Measurements from ENCODE around the gene KCTD21. TPM values are rescaled to one million over a fixed set of nuclear protein-coding genes. Genes with fewer than 3 reads are reported as not detected.
A peak's percentile ranks its signal among the peaks of the same experiment; 100 is the strongest.

KCTD21 gene
- total RNA-seq, 1 donor from 2014 or later: 8.5 TPM

DNA sequence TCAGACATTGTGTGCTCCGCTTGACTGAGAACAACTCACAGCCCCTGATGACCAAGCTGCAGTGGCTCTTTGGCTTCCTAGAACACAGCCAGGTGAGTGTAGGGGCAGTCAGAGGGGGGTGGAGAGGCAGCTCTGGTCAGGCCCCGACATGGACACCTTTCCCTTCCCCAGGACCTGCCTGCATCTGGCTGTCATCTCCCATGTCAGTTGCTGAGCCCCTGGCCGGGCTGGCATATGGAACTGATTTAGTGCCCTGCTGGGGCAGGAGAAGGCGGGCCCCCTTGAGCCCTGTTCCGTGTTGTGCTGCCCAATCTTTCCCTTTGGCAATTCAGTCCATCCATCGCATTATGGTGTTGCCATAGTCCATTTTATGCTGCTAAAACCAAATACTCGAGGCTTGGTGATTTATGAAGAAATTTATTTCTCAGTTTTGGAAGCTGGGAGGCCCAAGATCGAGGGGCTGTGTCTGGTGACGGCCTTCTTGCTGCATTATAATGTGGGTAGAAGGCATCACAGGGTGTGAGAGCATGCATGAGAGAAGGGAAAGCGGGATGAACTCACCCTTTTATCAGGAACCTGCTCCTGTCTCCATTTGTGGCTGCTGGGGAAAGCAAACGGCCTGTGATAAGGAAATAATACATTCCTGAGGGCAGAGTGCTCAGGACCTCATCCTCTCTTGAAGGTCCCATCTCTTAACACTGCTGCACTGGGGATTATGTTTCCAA lies 19.3 kb upstream of the KCTD21 start:
- intact Hi-C loops (cut with micrococcal nuclease): no loop called here
- DNase-seq (no peak), ATAC-seq (no peak)

- ATAC-seq: no peak
- intact Hi-C loops (cut with micrococcal nuclease): no loop called here
- DNase-seq: no peak
Observed at GRCh38 chr11:78205691-78206090, 17.3 kb upstream of the KCTD21 start.

- intact Hi-C loops (cut with micrococcal nuclease): no loop called here
- no peak for DNase-seq
- no peak for ATAC-seq
Observed at GRCh38 chr11:78205256-78205655, 16.8 kb upstream of the KCTD21 start.

- intact Hi-C loops (cut with micrococcal nuclease): no loop called here
- no peak for DNase-seq
- ATAC-seq: no peak
Observed at GRCh38 chr11:78203184-78203583, 14.8 kb upstream of the KCTD21 start.

DNA sequence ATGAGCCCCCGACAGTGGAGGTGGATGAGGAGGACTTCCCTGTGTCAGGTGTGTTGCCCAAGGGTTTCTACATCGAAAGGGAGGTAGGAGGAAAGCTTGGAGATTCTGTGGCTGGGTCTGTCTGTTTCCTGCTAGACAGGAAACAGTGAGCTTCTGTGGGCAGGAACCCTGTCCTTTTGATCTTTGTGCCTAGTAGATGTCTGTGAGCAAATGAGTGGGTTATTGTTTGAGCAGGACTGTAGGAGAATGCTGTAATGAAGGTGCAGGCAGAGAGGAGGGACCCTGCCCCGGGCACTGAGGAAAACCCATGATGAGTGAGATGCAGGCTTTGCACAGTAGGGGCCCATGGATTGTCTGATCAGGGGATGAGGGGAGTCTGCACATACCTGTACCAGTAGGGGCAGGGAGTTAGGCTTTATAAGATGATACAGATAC lies 14.3 kb upstream of the KCTD21 start:
- intact Hi-C loops (cut with micrococcal nuclease): no loop called here
- no peak for ATAC-seq
- no peak for DNase-seq

GRCh38 chr11:78201096-78201818 lies 12.8 kb upstream of the KCTD21 start:
- intact Hi-C loops (cut with micrococcal nuclease): no loop called here
- DNase-seq (no peak), ATAC-seq (peak; percentile 80)

GRCh38 chr11:78200553-78200952 lies 12.1 kb upstream of the KCTD21 start:
- intact Hi-C loops (cut with micrococcal nuclease): no loop called here
- no peak for DNase-seq
- peak; percentile 11 for ATAC-seq

DNA sequence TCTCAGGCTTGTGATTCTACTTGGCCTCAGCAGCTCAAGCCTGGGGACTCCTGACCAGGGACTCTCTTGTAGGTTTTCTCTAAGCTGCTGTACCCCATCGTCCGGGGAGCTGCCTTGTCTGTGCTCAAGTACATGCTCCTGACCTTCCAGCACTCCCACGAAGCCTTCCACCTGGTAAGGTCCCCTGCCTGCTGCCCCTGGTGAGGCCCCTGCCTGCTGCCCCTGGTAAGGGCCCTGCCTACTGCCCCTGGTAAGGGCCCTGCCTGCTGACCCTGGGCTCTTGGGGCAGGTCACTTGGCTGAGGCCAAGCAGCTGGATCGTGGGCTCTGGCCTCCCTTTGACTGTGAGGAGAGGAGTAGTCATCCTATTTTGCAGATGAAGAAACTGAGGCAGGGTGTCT lies 11.6 kb upstream of the KCTD21 start:
- ATAC-seq: no peak
- intact Hi-C loops (cut with micrococcal nuclease): no loop called here
- DNase-seq: no peak

GRCh38 chr11:78199653-78200015 lies 11.2 kb upstream of the KCTD21 start:
- ATAC-seq (no peak), DNase-seq (no peak)
- intact Hi-C loops (cut with micrococcal nuclease): no loop called here

DNA sequence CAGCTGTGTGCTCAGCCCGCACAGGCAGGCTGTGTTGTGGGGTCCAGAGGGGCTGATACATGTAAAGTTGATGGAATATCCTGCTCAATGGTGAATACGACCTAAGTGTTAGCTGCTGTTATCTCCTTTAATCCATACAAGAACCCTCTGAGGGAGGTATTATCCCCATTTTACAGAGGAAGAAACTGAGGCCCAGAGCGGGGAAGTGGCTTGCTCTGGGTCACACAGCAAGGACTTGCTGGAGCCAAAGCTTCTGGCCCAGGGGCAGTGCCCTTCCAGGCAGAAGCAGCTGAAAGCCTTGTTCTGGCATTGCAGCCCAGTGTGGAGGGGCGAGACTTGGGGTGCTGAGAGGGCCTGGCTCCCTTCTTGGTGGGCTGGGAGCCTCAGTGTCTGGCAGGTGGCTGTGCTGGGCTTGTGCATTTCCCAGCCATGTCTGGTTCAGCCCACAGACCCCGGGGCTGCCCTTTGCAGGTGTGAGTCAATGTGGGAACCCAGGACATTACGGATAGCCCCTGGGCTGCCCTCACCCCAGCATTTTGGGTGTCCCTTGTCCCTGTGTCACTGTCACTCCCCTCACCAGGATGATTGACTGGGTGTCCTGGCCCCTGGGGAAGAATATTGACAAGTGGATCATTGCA lies 10.7 kb upstream of the KCTD21 start:
- DNase-seq (no peak), ATAC-seq (no peak)
- intact Hi-C loops (cut with micrococcal nuclease): no loop called here

GRCh38 chr11:78197816-78198215 lies 9.4 kb upstream of the KCTD21 start:
- ATAC-seq (no peak), DNase-seq (peak; percentile 21)
- intact Hi-C loops (cut with micrococcal nuclease): no loop called here

- intact Hi-C loops (cut with micrococcal nuclease): no loop called here
- DNase-seq (peak; percentile 18), ATAC-seq (no peak)
Observed at GRCh38 chr11:78196661-78197091, 8.2 kb upstream of the KCTD21 start.

DNA sequence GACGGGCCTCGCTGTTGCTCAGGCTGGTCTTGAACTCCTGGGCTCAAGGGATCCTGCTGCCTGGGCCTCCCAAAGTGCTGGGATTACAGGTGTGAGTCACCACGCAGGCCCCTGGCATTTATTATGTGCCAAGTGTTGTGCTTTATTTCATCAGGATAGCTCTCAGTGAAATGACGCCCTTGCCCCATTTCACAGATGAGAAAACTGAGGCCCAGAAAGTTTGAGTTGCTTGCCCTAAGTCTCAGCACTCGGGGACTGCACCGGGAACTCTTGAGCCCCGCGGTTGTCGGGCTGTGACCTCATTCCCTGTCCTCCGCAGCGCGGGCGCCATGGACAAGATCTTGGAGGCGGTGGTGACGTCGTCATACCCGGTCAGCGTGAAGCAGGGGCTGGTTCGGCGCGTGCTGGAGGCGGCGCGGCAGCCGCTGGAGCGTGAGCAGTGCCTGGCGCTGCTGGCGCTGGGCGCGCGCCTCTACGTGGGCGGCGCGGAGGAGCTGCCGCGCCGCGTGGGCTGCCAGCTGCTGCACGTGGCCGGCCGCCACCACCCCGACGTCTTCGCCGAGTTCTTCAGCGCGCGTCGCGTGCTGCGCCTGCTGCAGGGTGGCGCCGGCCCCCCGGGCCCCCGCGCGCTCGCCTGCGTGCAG lies 7.6 kb upstream of the KCTD21 start:
- intact Hi-C loops (cut with micrococcal nuclease): no loop called here
- DNase-seq (peak; percentile 37), ATAC-seq (no peak)

DNA sequence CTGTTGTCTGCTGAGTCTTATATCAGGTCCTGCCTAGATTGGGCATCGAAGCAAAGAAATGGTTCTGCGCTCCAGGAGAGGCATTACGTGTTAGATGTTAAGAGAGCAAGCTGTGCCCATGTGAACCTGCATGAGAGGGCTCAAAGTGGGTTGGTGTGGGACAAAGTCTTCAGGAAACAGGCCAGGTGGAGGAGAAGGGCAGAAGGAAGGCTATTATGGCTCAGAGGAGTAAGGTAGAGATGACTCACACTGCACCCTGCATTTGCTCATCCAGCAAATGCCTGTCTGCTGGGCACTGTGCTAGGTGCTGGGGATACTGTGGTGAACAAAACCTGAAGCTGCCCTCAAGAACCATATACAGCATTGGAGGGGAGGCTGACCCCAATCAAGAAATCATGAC lies 6.1 kb upstream of the KCTD21 start:
- DNase-seq (no peak), ATAC-seq (no peak)
- intact Hi-C loops (cut with micrococcal nuclease): no loop called here

DNA sequence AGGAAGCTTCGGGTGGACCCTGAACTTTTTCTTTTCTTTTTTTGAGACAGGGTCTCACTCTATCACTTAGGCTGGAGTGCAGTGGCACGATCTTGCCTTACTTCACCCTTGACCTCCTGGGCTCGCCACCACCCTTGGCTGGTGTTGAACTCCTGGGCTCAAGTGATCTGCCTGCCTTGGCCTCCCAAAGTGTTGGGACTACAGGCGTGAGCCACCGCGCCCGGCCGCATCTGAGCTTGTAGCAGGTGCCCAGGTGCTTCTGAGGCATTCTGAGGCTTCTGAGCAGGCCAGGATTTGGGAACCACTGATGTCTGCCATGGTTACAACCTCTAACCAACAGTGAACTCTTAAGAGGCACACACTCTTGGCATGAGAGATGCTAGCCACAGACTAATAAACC lies 5.4 kb upstream of the KCTD21 start:
- ATAC-seq (no peak), DNase-seq (peak; percentile 19)
- intact Hi-C loops (cut with micrococcal nuclease): no loop called here

- DNase-seq (peak; percentile 17), ATAC-seq (no peak)
- intact Hi-C loops (cut with micrococcal nuclease): no loop called here
Observed at GRCh38 chr11:78192911-78193351, 4.5 kb upstream of the KCTD21 start.

GRCh38 chr11:78192223-78192719 lies 3.8 kb upstream of the KCTD21 start:
- DNase-seq: no peak
- intact Hi-C loops (cut with micrococcal nuclease): no loop called here
- no peak for ATAC-seq

- ATAC-seq: no peak
- intact Hi-C loops (cut with micrococcal nuclease): no loop called here
- no peak for DNase-seq
Observed at GRCh38 chr11:78190871-78191538, 2.6 kb upstream of the KCTD21 start.

DNA sequence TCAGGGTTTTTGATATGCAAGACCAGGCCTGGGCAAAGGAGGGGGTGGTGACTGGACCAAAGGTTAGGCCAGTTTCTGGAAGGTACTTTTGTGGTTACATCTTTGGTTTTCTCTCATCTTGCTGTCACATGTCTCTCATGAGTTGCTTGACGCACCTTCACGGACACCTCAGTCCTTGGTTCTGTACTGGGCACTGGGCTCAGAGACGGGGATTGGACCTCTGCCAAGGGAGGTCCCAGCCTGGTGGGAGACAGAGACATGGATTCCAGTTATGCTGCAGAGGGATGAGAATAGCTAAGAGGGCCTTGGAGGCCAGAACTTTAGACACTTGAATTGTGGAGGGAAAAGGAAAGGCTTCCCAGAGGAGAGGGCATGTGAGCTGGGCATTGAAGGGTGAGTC lies 1.9 kb upstream of the KCTD21 start:
- intact Hi-C loops (cut with micrococcal nuclease): no loop called here
- no peak for DNase-seq

More for the DNA sequence above, 1.9 kb upstream of the KCTD21 start:
- no peak for ATAC-seq
